ENCODE data around the gene AMELY. TPM values are rescaled to one million over a fixed set of nuclear protein-coding genes. Genes with fewer than 3 reads are reported as not detected.

Gene AMELY
- total and polyA plus RNA-seq, 2 donors from 2014 or later: not detected

DNA sequence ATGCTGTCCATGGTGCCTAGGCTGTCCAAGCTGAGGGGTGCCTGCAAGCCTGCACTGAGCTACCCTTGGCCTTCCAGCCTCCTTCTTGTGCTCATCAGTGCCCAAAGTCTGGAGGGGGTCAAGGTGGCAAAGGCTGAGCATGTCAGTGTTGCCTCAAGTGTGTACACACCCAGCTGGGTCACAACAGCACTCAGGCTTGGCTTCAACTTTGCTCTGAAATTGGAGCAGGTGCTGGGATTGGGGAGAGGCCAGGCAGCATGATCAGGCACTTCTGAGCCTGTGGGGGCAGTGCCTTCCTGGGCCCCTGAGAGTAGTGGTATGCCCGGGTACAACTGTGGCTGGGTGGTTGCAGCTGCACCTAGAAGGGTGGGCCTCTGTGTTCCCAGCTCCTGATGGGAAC, 17.7 kb upstream of the AMELY start:
- Histone ChIP-seq H3K36me3 (ENCODE audit: control insufficient read depth in 2 of 3, insufficient read depth in 3 of 3, low read length in 3 of 3) (no peaks in the 10 kb centered on the region), H3K27me3 (ENCODE audit: control insufficient read depth, insufficient read depth, low read length) (no peaks in the 10 kb centered on the region), H3K9me3 (ENCODE audit: control insufficient read depth in 2 of 3, insufficient read depth in 1 of 3, low read length in 3 of 3) (no peaks in the 10 kb centered on the region), H3K4me3 (ENCODE audit: low read length in 3 of 3) (no peak overlapping the region), H3K9ac (ENCODE audit: low read length in 3 of 3) (no peak overlapping the region), H3K4me1 (ENCODE audit: control insufficient read depth in 2 of 3, insufficient read depth in 2 of 3, low read depth in 1 of 3, low read length in 3 of 3) (peaks cover 0 to 6% (median 0%) of the 10 kb centered on the region in 3 donors), H3K27ac (ENCODE audit: low read depth in 2 of 2, low read length in 2 of 2) (no peak overlapping the region)
- DNase-seq (no peak), FAIRE-seq (no peak)
- intact Hi-C loops (cut with DNase I): no loop called here
- TF ChIP-seq, protein P1, sequence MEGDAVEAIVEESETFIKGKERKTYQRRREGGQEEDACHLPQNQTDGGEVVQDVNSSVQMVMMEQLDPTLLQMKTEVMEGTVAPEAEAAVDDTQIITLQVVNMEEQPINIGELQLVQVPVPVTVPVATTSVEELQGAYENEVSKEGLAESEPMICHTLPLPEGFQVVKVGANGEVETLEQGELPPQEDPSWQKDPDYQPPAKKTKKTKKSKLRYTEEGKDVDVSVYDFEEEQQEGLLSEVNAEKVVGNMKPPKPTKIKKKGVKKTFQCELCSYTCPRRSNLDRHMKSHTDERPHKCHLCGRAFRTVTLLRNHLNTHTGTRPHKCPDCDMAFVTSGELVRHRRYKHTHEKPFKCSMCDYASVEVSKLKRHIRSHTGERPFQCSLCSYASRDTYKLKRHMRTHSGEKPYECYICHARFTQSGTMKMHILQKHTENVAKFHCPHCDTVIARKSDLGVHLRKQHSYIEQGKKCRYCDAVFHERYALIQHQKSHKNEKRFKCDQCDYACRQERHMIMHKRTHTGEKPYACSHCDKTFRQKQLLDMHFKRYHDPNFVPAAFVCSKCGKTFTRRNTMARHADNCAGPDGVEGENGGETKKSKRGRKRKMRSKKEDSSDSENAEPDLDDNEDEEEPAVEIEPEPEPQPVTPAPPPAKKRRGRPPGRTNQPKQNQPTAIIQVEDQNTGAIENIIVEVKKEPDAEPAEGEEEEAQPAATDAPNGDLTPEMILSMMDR (IDR thresholded peaks at IDR 0.05; ENCODE audit: borderline replicate concordance, extremely low read depth, insufficient read depth): no peak

DNA sequence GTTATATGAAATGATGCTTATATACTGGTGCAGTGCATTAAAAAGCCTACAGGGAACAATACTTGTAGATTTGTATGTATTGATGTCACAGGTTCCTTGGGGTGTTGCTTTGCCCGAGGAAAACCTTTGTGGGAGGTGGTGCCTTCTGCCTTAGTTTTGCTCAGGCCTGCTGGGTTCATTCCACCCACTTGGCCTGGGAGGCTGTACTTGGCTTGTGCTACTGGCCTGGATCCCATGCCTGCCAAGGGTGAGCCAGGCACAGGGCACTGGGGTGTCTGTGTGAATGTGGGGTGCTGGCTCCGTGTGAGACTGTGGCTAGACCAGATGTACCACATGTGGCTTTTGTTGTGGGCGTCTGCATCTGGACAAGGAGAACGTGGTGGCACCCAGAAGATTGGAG, 16.7 kb upstream of the AMELY start:
- Histone ChIP-seq H3K27me3 (ENCODE audit: control insufficient read depth, insufficient read depth, low read length) (no peaks in the 10 kb centered on the region), H3K4me1 (ENCODE audit: control insufficient read depth in 2 of 3, insufficient read depth in 2 of 3, low read depth in 1 of 3, low read length in 3 of 3) (peaks cover 0 to 6% (median 0%) of the 10 kb centered on the region in 3 donors), H3K36me3 (ENCODE audit: control insufficient read depth in 2 of 3, insufficient read depth in 3 of 3, low read length in 3 of 3) (no peaks in the 10 kb centered on the region), H3K9me3 (ENCODE audit: control insufficient read depth in 2 of 3, insufficient read depth in 1 of 3, low read length in 3 of 3) (no peaks in the 10 kb centered on the region), H3K27ac (ENCODE audit: low read depth in 2 of 2, low read length in 2 of 2) (no peak overlapping the region), H3K9ac (ENCODE audit: low read length in 3 of 3) (no peak overlapping the region), H3K4me3 (ENCODE audit: low read length in 3 of 3) (no peak overlapping the region)
- intact Hi-C loops (cut with DNase I): no loop called here
- TF ChIP-seq, protein P1 (IDR thresholded peaks at IDR 0.05; ENCODE audit: borderline replicate concordance, extremely low read depth, insufficient read depth): no peak
- no peak for DNase-seq
- no peak for FAIRE-seq

DNA sequence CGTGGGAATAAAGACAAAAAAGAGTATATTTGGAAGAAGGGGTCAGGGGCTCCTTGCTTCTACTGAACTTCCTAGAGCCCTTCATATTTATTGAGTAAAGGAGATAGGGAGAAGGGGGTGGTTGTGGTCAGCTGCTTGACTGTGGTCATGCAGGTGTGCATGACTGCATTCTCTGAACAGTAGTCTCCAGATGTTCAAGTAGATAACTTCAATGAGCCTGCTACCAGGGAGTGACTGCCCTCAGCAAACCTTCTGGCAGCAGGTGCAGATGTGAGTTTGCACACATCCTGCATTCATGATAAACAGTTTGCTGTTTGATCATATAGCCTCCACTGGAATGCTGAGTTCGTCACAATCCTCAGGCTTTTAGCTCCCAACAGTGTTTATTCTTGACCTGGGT, 9.5 kb upstream of the AMELY start:
- H3K9me3 ChIP-seq (ENCODE audit: control insufficient read depth in 2 of 3, insufficient read depth in 1 of 3, low read length in 3 of 3): no peaks in the 10 kb centered on the region
- no peaks in the 10 kb centered on the region for H3K36me3 ChIP-seq (ENCODE audit: control insufficient read depth in 2 of 3, insufficient read depth in 3 of 3, low read length in 3 of 3)
- intact Hi-C loops (cut with DNase I): no loop called here
- DNase-seq (no peak), FAIRE-seq (no peak)
- H3K9ac ChIP-seq (ENCODE audit: low read length in 3 of 3): no peak overlapping the region
- no peaks in the 10 kb centered on the region for H3K4me1 ChIP-seq (ENCODE audit: control insufficient read depth in 2 of 3, insufficient read depth in 2 of 3, low read depth in 1 of 3, low read length in 3 of 3)
- TF ChIP-seq, protein P1 (IDR thresholded peaks at IDR 0.05; ENCODE audit: borderline replicate concordance, extremely low read depth, insufficient read depth): no peak
- no peak overlapping the region for H3K27ac ChIP-seq (ENCODE audit: low read depth in 2 of 2, low read length in 2 of 2)
- H3K4me3 ChIP-seq (ENCODE audit: low read length in 3 of 3): no peak overlapping the region
- H3K27me3 ChIP-seq (ENCODE audit: control insufficient read depth, insufficient read depth, low read length): no peaks in the 10 kb centered on the region

DNA sequence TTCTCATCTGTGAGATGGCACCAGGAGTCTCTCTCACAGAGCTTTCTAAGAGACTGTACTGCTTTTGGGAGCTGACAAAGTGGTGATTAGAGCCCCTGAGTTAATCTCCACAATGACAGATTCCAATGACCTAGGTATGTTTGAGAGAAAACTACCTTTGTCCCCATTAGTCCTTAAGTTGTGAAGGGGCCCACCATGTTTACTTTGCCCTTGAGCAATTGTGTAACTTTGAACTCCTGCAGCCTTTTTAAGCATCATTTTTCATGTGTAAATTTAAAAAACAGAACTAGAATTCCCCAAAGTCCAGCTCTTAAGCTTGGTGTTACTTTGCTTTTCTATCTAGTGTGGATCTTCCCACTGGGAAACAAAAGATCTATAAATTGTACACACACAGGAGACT, 1.8 kb upstream of the AMELY start:
- Histone ChIP-seq H3K4me1 (ENCODE audit: control insufficient read depth in 2 of 3, insufficient read depth in 2 of 3, low read depth in 1 of 3, low read length in 3 of 3) (no peaks in the 10 kb centered on the region), H3K27me3 (ENCODE audit: control insufficient read depth, insufficient read depth, low read length) (no peaks in the 10 kb centered on the region), H3K9ac (ENCODE audit: low read length in 3 of 3) (no peak overlapping the region), H3K36me3 (ENCODE audit: control insufficient read depth in 2 of 3, insufficient read depth in 3 of 3, low read length in 3 of 3) (no peaks in the 10 kb centered on the region), H3K4me3 (ENCODE audit: low read length in 3 of 3) (no peak overlapping the region), H3K9me3 (ENCODE audit: control insufficient read depth in 2 of 3, insufficient read depth in 1 of 3, low read length in 3 of 3) (no peaks in the 10 kb centered on the region), H3K27ac (ENCODE audit: low read depth in 2 of 2, low read length in 2 of 2) (no peak overlapping the region)
- intact Hi-C loops (cut with DNase I): no loop called here
- no peak for FAIRE-seq
- no peak for DNase-seq
- TF ChIP-seq, protein P1 (IDR thresholded peaks at IDR 0.05; ENCODE audit: borderline replicate concordance, extremely low read depth, insufficient read depth): no peak
